GM18858 (cell line): ENCODE data around the gene PCSK7.
"Not testable (repeated sequence)": the region's sequence is repeated elsewhere in the genome, so short reads cannot be mapped to it uniquely, and the experiment has no call there.

Experiments
- ATAC-seq: cut with Tn5 transposase; IDR thresholded peaks from one replicate; pipeline ENCODE4 v1.9.1; 2021; ENCODE audit not compliant: unreplicated experiment

The PCSK7 gene

GRCh38 chr11:117218133-117218915 is 13.5 kb downstream of the PCSK7 start:
- no peak for ATAC-seq

DNA sequence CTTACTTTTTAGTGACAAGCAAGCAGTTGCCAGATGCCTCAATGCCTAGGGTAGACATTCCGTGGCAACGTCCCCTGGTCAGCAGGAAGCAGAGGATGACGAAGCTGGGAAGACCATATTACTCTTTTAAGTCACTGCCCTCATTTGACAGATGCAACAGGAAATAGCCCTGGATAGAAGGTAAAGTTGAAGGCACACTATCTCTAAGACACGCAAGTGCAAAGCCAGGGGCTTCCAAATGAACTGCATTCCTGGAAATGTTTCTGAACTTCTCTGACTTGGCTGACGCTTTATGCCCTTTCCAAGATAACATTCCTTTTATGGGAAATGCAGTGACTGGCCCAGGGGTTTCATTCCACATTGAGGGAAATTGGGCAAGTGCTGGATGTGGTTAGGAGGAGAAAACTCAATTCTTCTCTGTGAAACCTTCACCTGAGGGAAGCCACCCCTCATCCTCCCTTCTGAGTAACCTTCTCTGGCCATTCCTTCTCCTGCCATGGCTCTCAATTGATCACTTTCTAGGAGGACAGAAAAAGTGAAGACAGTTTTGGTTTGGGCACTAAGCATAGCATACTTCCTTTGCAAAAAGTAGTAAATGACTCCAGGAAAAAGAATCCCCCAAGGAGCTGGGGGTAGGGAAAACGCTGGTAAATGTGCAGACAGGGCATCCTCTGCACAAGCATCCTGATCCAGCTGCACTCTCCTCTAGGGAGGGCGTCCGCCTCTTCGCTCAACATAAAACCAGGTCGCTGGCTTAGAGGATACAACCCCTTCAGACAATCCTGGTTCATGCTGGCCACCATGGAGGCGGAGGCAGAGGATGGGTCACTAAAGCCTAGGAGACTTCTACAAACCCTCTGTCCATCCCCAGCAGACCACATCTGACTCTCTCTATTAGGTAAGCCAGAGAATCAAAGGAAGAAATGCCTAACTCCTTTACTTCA is 14.5 kb downstream of the PCSK7 start:
- no peak for ATAC-seq

DNA sequence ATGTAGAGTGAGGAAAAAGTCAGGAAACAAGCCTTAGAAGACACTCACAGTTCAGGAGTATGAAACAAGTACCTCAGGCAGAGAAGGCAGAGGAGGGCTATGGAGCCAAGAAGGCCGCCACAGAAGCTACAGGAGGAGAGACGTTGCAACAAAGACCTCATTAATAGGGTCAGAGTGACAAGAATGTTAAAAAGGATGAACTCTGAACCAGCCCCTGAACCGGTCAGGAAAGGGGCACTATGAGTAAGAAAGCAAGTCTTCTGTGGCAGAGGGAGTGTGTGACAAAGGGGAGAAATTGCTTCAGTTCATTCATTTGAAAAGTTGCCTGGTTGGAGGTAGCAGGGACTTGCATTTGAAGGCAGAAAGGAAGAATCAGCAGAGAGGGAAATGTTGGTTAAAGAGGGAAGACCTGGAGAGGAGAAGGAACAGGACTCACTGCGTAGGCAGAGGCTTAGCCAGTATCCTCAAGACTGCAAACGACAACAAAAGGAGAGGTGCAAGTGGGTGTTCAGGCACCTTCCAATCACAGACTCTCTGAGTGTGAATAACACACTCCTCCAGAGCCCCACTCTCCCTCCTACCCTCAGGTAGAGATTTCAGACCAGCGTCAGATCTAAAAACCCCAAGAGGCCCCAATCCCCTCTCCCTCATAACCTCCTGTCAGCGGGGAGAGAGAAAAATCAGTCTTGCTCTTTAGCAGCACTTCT is 17.3 kb downstream of the PCSK7 start:
- no peak for ATAC-seq

GRCh38 chr11:117212697-117213355 is 19.0 kb downstream of the PCSK7 start:
- no peak for ATAC-seq

GRCh38 chr11:117210620-117211019 is 21.3 kb downstream of the PCSK7 start:
- ATAC-seq = no peak

- ATAC-seq = not testable (repeated sequence)
These were observed 22.3 kb downstream of the PCSK7 start for GRCh38 chr11:117209351-117210125.

DNA sequence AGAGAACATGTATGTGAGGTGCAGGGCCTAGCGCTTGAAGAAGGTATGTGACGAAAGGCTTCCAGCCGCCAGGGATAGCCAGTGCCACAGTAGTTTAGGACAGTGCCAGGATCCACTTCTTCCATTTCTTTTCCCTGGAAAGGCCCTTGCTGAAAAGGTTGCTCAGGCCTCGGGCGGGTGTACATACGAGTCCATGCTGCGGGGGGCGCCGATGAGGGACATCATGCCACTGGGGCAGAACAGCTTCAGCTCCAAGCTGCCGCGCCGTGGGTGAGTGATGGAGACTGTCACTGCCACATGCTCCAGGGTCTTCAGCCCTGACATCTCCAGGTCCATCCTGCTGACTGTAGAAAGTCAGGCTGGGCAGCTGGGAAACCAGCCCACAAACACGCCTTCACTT is 23.2 kb downstream of the PCSK7 start:
- not testable (repeated sequence) for ATAC-seq

DNA sequence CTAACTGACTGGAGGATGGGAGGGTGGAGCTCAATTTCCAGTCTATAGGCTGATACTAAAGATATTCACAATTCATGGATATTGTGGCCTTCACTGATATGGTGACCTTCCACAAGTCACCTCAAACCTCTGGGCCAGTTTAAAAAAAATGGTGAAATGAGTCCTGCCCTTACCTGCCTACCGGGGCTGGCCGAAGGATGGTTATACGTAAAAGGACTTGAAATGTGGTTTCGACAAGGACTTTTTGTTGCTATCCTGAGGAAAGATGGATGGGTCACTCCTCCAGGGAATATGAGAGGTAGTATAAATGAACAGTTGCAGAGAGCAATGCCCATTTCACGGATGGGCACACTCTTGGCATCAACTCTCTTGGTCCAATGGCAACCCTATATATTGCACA is 24.4 kb downstream of the PCSK7 start:
- not testable (repeated sequence) for ATAC-seq

- ATAC-seq = not testable (repeated sequence)
These were observed 25.0 kb downstream of the PCSK7 start for GRCh38 chr11:117206859-117207258.

DNA sequence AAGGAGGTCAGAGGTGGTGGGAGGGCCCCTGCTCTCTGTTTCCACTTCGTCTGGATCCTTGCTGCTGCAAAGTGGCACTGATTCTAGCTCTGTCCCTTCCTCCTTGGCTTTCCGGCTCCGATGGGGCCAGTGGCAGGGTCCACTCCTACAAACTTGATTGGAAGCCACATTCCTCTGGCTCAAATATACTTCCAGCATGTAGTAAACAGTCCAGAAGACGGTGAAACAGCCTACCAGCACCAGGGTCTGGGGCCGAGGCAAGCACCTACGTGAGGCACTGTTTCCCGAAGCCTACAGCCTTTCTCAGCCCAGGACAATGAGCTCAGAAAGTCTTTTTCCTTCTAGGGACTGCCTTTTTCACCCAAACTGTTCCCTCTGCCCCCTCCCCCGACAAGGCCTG is 25.8 kb downstream of the PCSK7 start:
- not testable (repeated sequence) for ATAC-seq

- no peak for ATAC-seq
These were observed 26.6 kb downstream of the PCSK7 start for GRCh38 chr11:117205211-117205818.

DNA sequence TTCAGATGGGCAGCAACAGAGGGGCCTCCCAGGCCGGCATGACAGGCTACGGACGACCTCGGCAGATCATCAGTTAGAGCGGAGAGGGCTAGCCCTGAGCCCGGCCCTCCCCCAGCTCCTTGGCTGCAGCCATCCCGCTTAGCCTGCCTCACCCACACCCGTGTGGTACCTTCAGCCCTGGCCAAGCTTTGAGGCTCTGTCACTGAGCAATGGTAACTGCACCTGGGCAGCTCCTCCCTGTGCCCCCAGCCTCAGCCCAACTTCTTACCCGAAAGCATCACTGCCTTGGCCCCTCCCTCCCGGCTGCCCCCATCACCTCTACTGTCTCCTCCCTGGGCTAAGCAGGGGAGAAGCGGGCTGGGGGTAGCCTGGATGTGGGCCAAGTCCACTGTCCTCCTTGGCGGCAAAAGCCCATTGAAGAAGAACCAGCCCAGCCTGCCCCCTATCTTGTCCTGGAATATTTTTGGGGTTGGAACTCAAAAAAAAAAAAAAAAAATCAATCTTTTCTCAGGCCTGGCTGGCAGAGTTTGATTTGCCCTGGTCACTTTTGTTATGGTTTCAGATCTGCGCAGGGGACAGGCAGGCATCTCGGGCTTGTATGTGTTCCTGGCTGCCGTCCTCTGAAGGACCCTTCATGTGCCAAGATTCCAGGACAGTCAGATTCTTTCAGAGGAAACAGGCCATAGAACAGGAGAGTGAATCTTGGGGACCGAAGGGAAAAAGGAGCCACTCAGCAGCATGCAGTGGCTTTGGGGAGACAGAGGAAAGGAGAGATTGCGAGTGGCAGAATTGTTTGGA is 27.4 kb downstream of the PCSK7 start:
- no peak for ATAC-seq

DNA sequence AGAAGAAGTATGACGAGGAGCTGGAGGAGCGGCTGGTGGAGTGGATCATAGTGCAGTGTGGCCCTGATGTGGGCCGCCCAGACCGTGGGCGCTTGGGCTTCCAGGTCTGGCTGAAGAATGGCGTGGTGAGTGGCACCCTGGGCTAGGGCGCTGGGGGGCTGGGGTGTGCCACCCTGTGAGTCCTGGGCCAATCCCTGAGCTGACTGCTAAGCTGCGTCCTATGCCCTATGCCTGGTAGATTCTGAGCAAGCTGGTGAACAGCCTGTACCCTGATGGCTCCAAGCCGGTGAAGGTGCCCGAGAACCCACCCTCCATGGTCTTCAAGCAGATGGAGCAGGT is 28.8 kb downstream of the PCSK7 start:
- no peak for ATAC-seq

- no peak for ATAC-seq
These were observed 29.3 kb downstream of the PCSK7 start for GRCh38 chr11:117202386-117203068.

- ATAC-seq = no peak
These were observed 30.1 kb downstream of the PCSK7 start for GRCh38 chr11:117201658-117202305.

- ATAC-seq = no peak
These were observed 30.8 kb downstream of the PCSK7 start for GRCh38 chr11:117200813-117201657.
